Measurements from ENCODE around the gene DCUN1D2. TPM values are rescaled to one million over a fixed set of nuclear protein-coding genes. Genes with fewer than 3 reads are reported as not detected.

Gene DCUN1D2
- total and polyA plus RNA-seq, 2 donors from 2014 or later: 7.6 to 19.5 TPM

- Histone ChIP-seq H3K4me3 (ENCODE audit: low read length in 3 of 3) (no peak overlapping the region), H3K4me1 (ENCODE audit: control insufficient read depth in 2 of 3, insufficient read depth in 2 of 3, low read depth in 1 of 3, low read length in 3 of 3) (no peaks in the 10 kb centered on the region), H3K9me3 (ENCODE audit: control insufficient read depth in 2 of 3, insufficient read depth in 1 of 3, low read length in 3 of 3) (no peaks in the 10 kb centered on the region), H3K9ac (ENCODE audit: low read length in 3 of 3) (no peak overlapping the region), H3K27me3 (ENCODE audit: control insufficient read depth, insufficient read depth, low read length) (no peaks in the 10 kb centered on the region), H3K27ac (ENCODE audit: low read depth in 2 of 2, low read length in 2 of 2) (no peak overlapping the region), H3K36me3 (ENCODE audit: control insufficient read depth in 2 of 3, insufficient read depth in 3 of 3, low read length in 3 of 3) (no peaks in the 10 kb centered on the region)
- DNase-seq (no peak), FAIRE-seq (no peak)
- intact Hi-C loops (cut with DNase I): no loop called here
- TF ChIP-seq CTCF (IDR thresholded peaks at IDR 0.05; ENCODE audit: borderline replicate concordance, extremely low read depth, insufficient read depth): no peak
Observed at GRCh38 chr13:113418722-113419049, 71.8 kb downstream of the DCUN1D2 start.

- FAIRE-seq (no peak), DNase-seq (no peak)
- H3K36me3 ChIP-seq (ENCODE audit: control insufficient read depth in 2 of 3, insufficient read depth in 3 of 3, low read length in 3 of 3): no peaks in the 10 kb centered on the region
- no peaks in the 10 kb centered on the region for H3K27me3 ChIP-seq (ENCODE audit: control insufficient read depth, insufficient read depth, low read length)
- TF ChIP-seq CTCF (IDR thresholded peaks at IDR 0.05; ENCODE audit: borderline replicate concordance, extremely low read depth, insufficient read depth): no peak
- H3K4me3 ChIP-seq (ENCODE audit: low read length in 3 of 3): no peak overlapping the region
- intact Hi-C loops (cut with DNase I): no loop called here
- H3K27ac ChIP-seq (ENCODE audit: low read depth in 2 of 2, low read length in 2 of 2): no peak overlapping the region
- H3K9ac ChIP-seq (ENCODE audit: low read length in 3 of 3): no peak overlapping the region
- H3K9me3 ChIP-seq (ENCODE audit: control insufficient read depth in 2 of 3, insufficient read depth in 1 of 3, low read length in 3 of 3): no peaks in the 10 kb centered on the region
- H3K4me1 ChIP-seq (ENCODE audit: control insufficient read depth in 2 of 3, insufficient read depth in 2 of 3, low read depth in 1 of 3, low read length in 3 of 3): no peaks in the 10 kb centered on the region
Observed at GRCh38 chr13:113417836-113418721, 72.4 kb downstream of the DCUN1D2 start.

GRCh38 chr13:113417008-113417751, 73.3 kb downstream of the DCUN1D2 start:
- FAIRE-seq: no peak
- no peaks in the 10 kb centered on the region for H3K36me3 ChIP-seq (ENCODE audit: control insufficient read depth in 2 of 3, insufficient read depth in 3 of 3, low read length in 3 of 3)
- H3K4me1 ChIP-seq (ENCODE audit: control insufficient read depth in 2 of 3, insufficient read depth in 2 of 3, low read depth in 1 of 3, low read length in 3 of 3): no peaks in the 10 kb centered on the region
- no peaks in the 10 kb centered on the region for H3K9me3 ChIP-seq (ENCODE audit: control insufficient read depth in 2 of 3, insufficient read depth in 1 of 3, low read length in 3 of 3)
- TF ChIP-seq CTCF (IDR thresholded peaks at IDR 0.05; ENCODE audit: borderline replicate concordance, extremely low read depth, insufficient read depth): no peak
- H3K9ac ChIP-seq (ENCODE audit: low read length in 3 of 3): no peak overlapping the region
- H3K4me3 ChIP-seq (ENCODE audit: low read length in 3 of 3): no peak overlapping the region
- intact Hi-C loops (cut with DNase I): no loop called here
- DNase-seq: no peak
- no peak overlapping the region for H3K27ac ChIP-seq (ENCODE audit: low read depth in 2 of 2, low read length in 2 of 2)
- H3K27me3 ChIP-seq (ENCODE audit: control insufficient read depth, insufficient read depth, low read length): no peaks in the 10 kb centered on the region
